SU-DHL-6 (cell line): ENCODE measurements around the gene CREBBP.

Experiments
- EZH2phosphoT487 ChIP-seq: fragments of 200-600 bp; sonication (generic), shearing (Covaris generic); conservative IDR thresholded peaks from 2 replicates; pipeline ENCODE4 v1.6.1; 2018; ENCODE audit warnings: mild to moderate bottlenecking, antibody characterized with exemption, low read length, moderate library complexity, mixed read lengths
- TF ChIP-seq, protein P1 (sequence below): fragments of 200-600 bp; sonication (generic); IDR thresholded peaks from one replicate; pipeline ENCODE4 v1.5.1; 2017; ENCODE audit warnings: antibody characterized with exemption, mild to moderate bottlenecking, low read length, moderate library complexity; ENCODE audit not compliant: insufficient read depth, poor library complexity, severe bottlenecking

DNA sequence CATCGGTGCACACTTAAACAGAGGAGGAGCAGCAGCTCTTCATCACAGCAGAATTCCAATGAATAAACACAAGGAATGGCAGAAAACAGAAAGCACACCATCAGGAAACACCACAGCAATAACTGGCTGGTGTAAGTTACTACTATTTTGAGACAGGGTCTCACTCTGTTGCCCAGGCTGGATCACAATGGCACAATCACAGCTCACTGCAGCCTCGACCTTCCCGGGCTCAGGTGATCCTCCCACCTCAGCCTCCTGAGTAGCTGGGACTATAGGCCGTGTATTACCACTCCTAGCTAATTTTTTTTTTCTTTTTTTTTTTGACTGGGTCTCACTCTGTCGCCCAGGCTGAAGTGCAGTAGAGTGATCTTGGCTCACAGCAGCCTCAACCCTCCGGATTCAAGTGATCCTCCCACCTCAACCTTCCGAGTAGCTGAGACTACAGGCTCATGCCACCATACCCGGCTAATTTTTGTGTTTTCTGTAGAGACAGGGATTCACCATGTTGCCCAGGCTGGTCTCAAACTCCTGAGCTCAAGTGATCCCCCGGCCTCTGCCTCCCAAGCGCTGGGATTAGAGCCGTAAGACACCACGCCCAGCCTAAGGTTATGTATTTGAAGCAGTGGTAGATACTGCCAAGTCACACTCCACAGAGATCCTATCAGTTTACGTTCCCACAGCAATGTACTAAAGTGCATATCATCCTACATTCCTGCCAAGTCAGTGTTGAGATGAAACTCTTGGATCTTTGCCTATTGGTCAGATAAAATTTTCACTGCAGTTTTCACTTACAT lies 183.9 kb downstream of the CREBBP start:
- TF ChIP-seq, protein P1, sequence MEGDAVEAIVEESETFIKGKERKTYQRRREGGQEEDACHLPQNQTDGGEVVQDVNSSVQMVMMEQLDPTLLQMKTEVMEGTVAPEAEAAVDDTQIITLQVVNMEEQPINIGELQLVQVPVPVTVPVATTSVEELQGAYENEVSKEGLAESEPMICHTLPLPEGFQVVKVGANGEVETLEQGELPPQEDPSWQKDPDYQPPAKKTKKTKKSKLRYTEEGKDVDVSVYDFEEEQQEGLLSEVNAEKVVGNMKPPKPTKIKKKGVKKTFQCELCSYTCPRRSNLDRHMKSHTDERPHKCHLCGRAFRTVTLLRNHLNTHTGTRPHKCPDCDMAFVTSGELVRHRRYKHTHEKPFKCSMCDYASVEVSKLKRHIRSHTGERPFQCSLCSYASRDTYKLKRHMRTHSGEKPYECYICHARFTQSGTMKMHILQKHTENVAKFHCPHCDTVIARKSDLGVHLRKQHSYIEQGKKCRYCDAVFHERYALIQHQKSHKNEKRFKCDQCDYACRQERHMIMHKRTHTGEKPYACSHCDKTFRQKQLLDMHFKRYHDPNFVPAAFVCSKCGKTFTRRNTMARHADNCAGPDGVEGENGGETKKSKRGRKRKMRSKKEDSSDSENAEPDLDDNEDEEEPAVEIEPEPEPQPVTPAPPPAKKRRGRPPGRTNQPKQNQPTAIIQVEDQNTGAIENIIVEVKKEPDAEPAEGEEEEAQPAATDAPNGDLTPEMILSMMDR: no peak
- TF ChIP-seq EZH2phosphoT487: no peak
